HG02642 (cell line): ENCODE results near the gene SLC9A9.
"Not testable (repeated sequence)": the region's sequence is repeated elsewhere in the genome, so short reads cannot be mapped to it uniquely, and the experiment has no call there.

ENCODE experiments used
- ATAC-seq: cut with Tn5 transposase; IDR thresholded peaks from one replicate; pipeline ENCODE4 v1.9.1; 2021; ENCODE audit warnings: mild to moderate bottlenecking; ENCODE audit not compliant: unreplicated experiment, poor library complexity

SLC9A9 gene

DNA sequence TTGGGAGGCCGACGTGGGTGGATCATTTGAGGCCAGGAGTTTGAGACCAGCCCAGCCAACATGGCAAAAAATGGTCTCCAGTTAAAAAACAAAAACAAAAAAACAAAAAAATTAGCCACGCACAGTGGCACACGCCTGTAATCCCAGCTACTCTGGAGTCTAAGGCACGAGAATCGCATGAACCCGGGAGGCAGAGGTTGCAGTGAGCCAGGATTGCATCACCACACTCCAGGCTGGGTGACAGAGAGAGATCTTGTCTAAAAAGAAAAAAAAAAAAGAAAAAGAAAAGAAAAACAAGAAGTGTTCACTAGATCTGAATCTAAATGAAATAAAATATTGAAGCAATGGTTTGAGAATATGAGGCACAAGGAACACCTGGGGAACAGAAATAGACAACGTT, 36.7 kb downstream of the SLC9A9 start:
- no peak for ATAC-seq

DNA sequence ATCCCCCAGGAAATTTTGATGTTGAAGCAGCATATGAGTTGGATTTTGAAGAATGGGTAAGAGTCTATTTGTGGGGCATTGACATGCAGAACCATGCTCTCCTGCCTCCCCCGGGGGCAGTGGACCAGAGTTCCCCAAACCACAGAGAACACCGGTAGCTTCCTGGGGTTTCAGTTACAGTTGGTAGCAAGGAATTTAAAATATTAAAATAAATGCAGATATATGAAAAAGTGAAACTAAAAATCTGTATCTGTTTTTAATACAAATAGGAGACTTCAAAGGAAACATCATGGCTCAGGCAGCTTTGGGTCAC, 37.4 kb downstream of the SLC9A9 start:
- ATAC-seq, result no peak

DNA sequence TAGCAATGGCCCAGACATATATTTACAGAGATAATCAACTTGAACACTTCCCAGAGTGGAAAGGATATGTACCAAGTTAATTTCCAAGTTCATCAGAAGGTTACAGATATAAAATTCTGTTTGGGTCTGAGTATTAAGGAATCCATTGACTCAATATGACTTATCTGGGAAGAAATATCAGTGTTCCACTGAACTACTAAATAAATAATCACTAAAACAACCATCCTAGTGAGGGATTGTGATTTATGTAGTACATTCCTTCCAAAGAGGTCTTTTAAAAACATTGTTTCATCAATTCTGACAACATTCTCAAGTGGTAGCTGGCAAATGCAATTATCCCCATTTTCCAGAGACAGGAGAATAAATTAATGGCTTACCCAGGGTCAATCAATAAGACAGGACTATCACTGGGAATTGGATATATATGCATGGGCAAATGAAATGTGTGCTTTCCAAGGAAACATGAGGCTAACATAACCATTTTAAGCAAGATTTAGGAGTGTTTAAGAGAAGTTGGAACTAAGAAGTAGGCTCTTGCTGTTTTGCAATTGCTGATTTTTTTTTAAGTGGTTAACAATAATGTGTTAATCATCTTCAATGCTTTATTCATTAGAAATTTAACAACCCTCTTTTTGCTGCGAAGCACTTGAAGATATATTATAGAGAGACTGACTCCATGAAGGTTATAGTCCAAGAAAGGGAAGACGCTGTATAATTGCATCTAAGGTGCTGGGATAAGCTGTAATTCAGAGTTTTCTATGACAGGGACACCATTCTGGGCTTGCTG, 37.9 kb downstream of the SLC9A9 start:
- ATAC-seq, result no peak

DNA sequence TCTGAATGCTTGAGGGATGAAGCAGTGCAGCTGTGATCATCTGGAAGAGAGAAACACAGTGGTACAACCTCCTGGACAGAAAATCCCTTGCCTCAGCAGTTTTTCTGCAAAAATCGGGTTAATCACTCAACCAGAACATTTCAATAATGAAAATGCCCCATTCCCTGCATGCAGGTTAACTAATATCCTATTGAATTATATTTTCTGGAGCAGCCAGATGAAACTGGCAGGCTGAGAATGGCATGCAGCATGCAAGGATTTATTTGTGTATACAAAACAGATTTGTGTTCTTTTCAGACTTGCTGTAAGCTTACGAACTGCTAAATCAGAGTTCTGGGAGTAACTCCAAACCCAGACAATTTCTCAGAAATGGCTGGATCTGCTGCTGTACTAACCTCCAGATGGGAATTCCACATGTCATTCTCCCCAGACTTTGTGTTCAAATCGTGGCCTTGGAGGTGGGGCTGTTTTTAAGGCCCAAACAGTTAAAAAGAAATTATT, 39.1 kb downstream of the SLC9A9 start:
- ATAC-seq, result no peak

DNA sequence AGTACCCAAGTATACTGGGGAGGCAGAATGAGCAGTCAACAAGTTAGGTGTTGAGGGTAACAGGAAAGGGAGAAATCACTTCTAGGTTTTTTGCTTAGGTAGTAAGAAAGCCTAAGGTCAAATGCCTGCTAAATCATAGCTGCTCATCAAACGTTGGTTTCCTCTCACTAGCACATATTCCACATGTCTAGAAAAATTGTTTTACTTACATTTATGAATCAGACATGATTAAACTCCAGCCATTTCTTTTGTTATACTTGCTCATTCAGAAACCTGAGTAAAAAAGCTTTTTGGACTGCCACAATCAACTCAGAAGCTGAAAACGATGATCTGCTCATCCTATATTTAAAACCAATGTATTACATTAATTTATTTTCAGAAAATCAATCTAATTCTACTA, 40.2 kb downstream of the SLC9A9 start:
- ATAC-seq, result no peak

DNA sequence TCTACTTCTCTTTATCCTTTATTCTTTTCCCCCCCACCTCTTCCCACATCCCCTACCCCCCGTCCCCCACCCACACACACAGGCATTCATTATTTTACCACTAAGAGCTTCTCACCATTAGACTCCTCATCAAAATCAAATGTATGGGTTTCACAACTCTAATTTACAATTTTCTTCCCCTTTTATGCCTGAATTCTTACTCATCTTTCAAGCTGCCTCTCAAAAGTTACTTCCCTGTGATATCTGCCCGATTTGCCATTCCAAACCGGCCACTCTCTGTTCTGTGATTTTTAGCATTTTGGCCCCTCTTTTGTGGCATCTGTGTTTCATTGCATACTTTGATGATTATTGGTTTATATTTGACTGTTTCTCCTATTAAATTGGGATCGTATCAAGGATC, 42.2 kb downstream of the SLC9A9 start:
- ATAC-seq, result no peak

DNA sequence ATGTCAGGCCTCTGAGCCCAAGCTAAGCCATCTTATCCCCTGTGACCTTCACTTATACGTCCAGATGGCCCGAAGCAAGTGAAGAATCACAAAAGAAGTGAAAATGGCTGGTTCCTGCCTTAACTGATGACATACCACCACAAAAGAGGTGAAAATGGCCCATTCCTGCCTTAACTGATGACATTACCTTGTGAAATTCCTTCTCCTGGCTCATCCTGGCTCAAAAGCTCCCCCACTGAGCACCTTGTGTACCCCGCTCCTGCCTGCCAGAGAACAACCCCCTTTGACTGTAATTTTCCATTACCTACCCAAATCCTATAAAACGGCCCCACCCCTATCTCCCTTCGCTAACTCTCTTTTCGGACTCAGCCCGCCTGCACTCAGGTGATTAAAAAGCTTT, 42.8 kb downstream of the SLC9A9 start:
- ATAC-seq, result not testable (repeated sequence)

DNA sequence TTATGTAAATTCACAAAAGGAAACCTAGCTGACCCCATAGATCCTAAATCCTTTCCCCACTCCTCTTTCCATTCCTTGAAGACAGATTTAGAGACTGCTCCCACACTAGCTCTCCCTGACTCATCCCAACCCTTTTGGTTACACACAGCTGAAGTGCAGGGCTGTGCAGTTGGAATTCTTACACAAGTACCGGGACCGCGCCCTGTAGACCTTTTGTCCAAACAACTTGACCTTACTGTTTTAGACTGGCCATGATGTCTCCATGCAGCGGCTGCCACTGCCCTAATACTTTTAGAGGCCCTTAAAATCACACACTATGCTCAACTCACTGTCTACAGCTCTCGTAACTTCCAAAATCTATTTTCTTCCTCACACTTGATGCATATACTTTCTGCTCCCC, 47.2 kb downstream of the SLC9A9 start:
- ATAC-seq, result not testable (repeated sequence)

DNA sequence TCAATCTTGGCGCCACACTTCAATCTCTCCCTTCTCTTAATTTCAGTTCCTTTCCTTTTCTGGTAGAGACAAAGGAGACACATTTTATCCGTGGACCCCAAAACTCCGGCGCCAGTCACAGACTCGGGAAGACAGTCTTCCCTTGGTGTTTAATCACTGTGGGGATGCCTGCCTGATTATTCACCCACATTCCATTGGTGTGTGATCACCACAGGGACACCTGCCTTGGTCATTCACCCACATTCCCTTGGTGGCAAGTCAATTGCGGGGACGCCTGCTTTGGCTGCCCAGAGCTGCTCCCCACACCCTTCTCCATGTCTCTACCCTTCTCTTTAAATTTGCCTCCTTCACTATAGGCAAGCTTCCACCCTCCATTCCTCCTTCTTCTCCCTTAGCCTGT, 50.1 kb downstream of the SLC9A9 start:
- ATAC-seq, result not testable (repeated sequence)

DNA sequence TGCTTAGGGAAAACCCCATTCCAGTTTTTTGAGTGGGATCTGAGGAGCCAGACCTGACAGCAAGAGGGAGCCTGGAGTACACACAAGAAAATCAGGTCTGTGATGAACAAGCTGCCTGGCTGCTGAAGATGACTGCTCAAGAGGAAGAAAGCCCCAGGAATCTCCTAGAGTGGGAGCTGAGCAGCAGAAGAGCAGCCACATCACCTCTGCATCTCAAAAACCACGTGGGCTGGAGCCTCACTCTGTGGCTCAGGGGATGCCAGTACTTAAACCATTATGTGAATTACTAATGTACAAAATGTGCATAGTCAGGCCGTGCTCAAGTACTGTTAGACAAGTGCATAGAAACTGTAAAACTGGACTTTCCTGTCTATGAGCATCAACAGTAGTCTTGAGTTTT, 52.4 kb downstream of the SLC9A9 start:
- ATAC-seq, result no peak

DNA sequence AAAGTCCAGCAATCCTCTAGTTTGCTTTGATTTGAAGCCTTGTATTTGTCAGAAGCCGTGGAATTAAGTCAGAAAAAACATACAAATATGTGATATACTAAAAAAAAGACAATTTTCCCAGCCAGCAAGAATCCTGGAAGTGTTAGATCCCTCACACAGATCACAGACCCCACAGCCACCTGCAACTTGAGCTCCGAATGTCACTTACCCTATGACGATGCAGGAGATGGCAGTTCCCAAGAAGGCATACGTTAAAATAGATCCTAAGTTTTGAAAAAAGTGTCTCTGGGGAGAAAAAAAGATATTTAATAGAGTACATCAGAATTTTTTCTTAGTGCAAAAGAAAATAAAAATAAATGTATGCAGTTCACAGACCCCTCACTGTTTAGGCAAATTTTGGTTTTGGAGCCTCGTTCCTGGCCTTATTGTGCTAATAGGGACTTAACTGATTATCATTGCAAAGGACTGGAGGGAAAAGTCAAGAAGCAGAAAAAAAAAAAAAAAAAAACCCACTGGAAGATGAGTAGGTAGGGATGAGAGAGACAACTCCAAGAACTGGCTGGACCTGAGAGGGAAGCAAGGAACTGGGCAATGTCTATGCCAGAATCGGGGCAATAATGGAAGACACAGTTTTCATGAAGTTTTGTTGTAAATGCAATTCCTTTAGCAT, 53.3 kb downstream of the SLC9A9 start:
- ATAC-seq, result no peak

DNA sequence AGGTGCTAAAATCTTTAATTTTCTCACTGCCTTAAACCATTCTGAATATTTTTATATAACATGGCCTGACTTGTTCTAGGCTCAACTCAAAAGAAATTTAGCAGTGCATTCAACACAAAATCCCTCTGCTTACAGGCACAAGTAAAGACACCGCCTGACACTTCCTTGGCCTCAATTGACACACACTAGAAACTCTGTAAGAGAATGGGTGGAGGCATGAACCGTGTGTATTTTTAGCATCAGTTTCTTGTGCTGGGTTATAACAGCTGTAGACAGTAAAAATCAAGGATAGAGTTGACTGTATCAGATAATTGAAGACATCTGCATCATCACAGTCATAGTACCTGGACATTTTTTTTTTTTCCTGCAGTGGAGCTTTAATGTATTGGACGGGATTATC, 54.3 kb downstream of the SLC9A9 start:
- no peak for ATAC-seq

DNA sequence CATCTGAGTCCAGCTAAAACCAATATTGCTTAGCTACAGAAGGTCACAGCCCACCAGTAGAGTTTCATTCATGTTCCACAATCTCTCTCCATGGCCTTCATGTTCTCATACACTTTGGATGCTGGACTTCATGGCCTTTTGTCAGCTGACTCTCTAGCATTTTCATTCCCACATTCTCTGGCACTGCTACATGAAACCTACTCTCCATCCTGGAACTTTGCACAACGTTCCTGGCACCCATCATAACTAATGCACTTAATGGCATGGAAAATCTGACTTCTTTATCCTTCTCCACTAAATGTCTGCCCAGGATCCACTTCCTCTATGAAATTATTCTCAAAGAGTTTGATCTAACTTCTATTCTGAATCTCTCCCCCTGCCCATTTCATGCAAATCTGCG, 56.9 kb downstream of the SLC9A9 start:
- ATAC-seq, result no peak

DNA sequence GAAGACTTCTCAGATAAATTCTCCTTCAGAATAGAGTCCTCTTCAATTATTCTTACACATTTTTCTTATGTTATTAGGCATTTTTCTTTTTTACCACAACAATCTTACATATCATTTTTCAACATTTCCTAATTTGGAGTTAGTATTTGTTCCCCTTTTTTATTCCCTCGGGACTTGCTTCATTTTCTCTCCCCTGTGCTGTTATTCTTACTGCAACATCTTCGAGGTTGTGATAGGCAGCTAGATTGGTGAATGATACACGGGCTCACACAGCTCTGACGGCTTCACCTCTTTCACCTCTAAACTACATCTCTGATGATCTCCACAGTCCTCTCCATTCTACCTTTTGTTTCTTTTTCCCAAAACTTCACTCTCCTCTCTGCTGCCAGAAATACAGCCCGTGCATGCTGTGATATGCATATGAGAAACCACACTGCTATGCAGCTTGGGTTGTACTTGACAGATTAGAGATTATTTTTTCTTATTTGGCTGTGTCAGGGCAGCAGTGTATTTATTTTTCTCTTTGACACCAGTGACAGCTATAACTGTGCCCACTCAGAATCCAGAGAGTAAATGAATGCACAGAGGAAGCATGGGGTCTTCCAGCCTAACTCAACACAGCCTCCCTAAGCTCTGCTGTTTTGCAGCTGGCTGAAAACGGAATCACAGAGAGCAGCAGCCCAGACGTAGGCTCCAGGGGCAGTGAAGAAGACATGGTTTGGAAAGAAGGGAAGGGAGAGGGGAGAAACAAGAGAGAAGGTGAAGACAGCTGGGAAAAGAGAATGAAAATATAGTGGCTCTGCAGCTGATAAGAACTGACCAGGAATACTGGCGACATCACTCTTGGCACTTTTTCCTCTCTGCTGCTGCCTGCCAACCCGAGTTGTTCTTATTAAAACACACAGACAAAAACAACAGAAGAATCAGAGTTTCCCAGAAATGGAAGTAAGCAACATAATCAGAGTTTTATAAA, 61.8 kb downstream of the SLC9A9 start:
- ATAC-seq, result no peak

DNA sequence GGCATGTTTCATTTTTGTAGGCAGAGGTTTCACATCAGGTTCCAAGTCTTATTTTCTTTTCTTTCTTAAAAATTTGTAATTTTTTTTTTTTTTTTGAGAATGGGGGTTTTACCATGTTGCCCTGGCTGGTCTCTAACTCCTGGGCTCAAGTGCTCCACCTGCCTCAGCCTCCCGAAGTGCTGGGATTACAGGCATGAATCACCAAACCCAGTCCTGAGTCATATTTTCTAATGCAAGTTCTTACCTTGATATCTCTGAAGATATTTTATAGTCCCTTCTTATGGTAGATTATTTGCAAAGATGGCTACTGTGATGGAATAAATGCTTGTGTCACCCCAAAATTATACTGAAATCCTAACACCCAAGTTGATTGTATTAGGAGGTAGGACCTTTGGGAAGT, 63.8 kb downstream of the SLC9A9 start:
- no peak for ATAC-seq

DNA sequence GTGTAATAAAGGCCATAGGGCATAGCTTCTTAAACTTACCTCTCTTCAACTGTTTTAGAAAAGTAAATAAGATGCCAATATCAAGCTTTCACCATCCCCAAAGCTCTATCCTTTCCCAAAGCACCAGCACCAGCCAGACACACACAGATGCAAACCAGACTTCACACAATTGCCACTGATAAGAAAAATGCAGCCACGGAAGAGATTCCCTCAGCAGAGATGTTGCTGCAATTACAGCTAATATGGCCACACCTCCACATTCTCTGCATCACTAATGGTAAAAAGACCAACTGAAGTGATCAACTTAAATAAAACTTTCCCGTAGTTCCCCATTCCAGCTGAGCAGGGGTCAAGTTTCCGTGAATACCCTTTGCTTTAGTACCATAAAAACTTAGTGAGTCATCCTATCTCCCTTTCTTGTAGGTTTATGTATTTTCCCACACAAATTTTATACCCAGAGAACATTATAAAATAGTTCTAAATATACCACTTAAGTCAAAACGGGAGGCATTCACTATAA, 64.4 kb downstream of the SLC9A9 start:
- ATAC-seq, result no peak

DNA sequence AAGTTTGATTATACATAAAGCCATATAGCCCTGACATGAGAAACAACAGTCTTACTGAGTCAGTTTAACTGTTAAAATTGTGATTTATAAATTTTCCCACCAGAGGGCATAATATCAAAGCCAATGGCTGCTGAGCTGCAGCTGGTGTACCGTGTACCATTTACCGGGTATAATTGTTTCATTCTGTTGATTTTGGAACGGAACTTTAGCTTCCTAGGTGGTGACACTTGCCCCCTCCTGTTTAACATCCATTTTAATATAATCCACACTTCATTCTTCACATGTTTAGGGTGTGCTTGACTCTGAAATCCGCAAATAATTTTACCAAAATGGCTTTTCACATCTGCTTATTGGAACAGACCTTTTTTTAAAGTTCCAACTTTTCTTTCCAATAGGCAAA, 72.8 kb downstream of the SLC9A9 start:
- ATAC-seq, result peak; percentile 93

DNA sequence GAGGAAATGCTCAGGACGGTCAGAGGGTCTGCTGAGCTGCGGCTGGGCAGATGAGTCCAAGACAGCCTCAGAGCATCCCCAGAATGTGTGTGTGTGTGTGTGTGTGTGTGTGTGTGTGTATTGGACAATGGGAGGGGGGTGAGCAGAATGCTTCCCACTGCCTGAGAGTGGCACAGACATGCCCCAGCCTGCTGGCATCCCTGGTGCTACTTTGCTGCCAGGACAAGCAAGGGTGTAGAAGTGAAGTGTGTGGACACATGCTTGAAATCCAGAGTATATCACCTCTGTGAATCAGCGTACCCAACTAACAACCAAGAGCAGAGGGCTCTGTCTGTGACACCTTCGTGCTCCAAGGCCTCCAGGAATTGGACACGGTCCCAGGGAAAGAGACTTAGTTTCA, 76.3 kb downstream of the SLC9A9 start:
- ATAC-seq, result no peak

DNA sequence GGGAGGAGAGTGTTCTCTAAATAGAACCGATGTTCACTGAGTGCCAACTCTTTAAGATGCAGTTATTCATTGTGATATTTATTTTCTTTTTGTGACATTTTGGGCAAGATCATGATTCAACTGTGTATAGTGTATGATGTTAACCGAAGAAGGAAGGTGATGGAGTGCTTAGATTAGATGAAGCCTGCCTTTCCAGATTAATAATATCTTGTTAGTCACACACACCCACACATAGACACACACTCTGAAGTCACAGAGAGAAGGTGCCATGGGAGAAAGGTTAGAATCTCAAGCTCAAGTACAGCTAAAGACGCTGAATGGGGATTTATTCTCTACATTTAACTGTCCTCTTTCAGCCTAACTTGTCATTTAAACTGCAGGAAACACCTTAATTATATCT, 77.0 kb downstream of the SLC9A9 start:
- no peak for ATAC-seq

DNA sequence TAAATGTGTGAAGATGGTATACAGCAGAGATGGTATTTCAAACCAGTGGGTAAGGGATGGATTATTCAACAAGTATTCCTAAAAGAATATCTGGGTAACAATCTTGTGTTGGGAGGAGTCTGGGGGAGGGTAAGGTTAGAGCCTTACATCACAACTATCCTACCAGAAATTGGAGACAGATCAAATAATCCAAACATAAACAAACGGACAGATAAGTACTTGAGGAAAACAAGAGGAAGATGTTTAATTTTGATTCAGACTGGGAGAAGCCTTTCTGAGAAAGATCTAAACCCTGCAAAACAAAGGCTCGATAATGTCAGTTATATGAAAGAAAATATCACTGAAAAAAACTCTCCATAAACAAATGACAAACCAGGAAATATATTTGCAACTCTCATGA, 77.9 kb downstream of the SLC9A9 start:
- ATAC-seq, result no peak

DNA sequence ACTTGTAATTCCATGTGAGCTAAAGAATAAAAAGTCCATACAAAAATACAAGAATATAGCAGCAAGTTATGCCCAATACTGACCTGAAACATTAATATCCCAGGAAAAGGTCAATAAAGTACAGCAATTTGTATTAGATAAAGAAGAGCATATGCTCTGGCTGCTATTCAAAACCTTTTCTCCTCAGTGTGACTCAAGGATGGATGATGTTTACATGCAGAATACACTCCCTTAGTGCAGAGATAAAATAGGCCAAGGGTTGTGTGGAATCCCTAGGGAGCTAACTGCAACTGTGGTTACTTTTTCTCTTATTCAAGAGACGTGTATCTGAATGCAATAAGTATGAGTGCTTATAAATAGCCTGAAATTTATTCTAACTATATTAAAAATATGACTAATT, 78.7 kb downstream of the SLC9A9 start:
- ATAC-seq, result no peak
